Stimulated activated CD8-positive, alpha-beta memory T cell treated with anti-CD3 and anti-CD28 coated beads, Interleukin-7, amount 100 ng/mL, for 48 hours (primary cell): ENCODE data around the gene NEK5.

Source experiments
- DNase-seq, 2 donors: peaks; one replicate each; pipeline ENCODE4 v3.0.0-alpha.2; 2020; ENCODE audit warnings: low read depth in 1 of 2; ENCODE audit errors: extremely low read depth in 1 of 2

NEK5 gene

DNA sequence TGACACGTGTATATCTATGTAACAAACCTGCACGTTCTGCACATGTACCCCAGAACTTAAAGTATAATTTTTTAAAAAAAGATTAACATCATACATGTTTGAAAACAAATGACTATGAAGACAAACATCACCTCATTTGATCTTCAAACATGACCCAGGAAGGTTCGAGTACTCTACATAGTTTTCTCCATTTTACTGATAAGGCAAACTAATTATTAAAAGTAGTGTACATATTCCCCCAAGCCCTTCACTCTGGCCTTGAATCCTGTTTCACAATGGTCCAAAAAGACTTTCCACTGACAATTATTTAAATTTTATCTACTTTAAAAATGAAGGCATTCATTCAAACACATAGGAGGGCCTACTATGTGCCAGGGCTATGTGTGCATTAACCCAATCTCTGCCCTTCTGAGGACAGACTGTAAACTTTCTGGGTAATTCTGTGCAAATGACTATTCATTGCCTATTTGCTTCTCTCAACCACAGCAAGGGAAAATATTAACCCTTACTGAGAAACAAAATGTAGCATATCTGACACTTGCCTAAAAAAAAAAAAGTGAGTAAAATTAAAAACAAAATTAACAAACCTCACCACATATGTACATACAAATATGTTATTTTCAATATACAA, 139.8 kb downstream of the NEK5 start:
- no peak for DNase-seq
